ENCODE data around the gene TBX10.
"Not testable (repeated sequence)": the region's sequence is repeated elsewhere in the genome, so short reads cannot be mapped to it uniquely, and the experiment has no call there.

The TBX10 gene

DNA sequence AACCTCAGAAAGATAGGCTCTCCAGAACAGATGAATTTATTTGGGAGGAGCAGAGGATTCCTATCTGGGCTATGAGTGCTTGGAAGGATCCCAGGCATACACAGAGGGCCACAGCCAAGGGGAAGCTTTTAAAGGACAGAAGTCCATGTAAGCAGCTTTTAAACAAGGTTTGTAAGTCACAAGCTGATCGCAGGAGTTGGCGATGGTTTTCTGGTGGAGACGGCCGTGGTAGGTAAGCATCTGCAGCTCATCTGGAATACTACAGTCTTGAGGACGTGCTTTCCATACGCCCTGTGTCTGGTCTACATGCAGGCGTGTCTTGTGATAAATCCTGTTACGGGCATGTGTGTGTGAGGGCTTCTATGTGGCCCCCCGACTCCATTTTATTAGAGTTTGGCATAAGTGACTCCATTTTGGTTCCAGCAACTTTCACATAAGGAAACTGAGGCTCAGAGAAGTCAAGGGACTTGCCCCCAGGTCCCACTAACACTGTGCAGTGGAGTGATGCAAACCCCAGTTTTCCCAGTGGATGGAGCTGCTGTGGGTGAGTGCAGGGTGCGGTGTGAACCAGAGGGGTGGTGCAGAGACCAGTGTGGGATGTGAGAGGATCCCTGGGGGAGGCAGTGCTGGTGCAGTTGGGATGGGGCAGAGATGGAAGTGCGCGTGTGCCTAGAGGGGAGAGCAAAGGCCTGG lies 22.7 kb upstream of the TBX10 start:
- TF ChIP-seq, protein P1, sequence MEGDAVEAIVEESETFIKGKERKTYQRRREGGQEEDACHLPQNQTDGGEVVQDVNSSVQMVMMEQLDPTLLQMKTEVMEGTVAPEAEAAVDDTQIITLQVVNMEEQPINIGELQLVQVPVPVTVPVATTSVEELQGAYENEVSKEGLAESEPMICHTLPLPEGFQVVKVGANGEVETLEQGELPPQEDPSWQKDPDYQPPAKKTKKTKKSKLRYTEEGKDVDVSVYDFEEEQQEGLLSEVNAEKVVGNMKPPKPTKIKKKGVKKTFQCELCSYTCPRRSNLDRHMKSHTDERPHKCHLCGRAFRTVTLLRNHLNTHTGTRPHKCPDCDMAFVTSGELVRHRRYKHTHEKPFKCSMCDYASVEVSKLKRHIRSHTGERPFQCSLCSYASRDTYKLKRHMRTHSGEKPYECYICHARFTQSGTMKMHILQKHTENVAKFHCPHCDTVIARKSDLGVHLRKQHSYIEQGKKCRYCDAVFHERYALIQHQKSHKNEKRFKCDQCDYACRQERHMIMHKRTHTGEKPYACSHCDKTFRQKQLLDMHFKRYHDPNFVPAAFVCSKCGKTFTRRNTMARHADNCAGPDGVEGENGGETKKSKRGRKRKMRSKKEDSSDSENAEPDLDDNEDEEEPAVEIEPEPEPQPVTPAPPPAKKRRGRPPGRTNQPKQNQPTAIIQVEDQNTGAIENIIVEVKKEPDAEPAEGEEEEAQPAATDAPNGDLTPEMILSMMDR (IDR thresholded peaks at IDR 0.05), result no peak
- Histone ChIP-seq H3K4me1 (no peaks in the 10 kb centered on the region), H3K79me2 (no peaks in the 10 kb centered on the region)

GRCh38 chr11:67660752-67661151 lies 21.2 kb upstream of the TBX10 start:
- H3K9ac ChIP-seq; H3K27me3 ChIP-seq (ENCODE audit: control insufficient read depth, insufficient read depth, low read length); H3K4me1 ChIP-seq: not testable (repeated sequence)

More for the DNA sequence above, 22.7 kb upstream of the TBX10 start:
- no peaks in the 10 kb centered on the region for H3K36me3 ChIP-seq (ENCODE audit: control insufficient read depth, insufficient read depth, low read length)
- H3K4me2 ChIP-seq (ENCODE audit: low read length), result no peak overlapping the region
- H3K27me3 ChIP-seq (ENCODE audit: control insufficient read depth, insufficient read depth, low read length), result no peaks in the 10 kb centered on the region
- no peak overlapping the region for H3K4me3 ChIP-seq (ENCODE audit: low read depth, low read length)
- no peaks in the 10 kb centered on the region for H3K9me3 ChIP-seq (ENCODE audit: control insufficient read depth, low read length)
- H3K27ac ChIP-seq, result no peak overlapping the region
- H2AFZ ChIP-seq, result no peak overlapping the region
- H3K9ac ChIP-seq, result no peak overlapping the region

DNA sequence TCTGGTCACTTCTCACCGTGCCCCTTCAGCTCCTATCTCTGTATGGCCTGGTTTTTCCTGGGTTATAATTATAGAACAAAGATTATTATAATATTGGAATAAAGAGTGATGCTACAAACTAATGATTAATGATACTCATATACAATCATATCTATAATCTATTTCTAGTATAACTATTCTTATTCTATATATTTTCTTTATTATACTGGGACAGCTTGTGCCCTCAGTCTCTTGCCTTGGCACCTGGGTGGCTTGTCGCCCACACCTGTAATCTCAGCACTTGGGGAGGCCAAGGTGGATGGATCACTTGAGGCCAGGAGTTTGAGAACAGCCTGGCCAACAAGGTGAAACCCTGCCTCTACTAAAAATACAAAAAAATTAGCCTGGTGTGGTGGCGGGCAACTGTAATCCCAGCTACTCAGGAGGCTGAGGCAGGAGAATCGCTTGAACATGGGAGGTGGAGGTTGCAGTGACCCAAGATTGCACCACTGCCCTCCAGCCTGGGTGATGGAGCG lies 20.1 kb upstream of the TBX10 start:
- H3K36me3 ChIP-seq (ENCODE audit: control insufficient read depth, insufficient read depth, low read length); H3K27me3 ChIP-seq (ENCODE audit: control insufficient read depth, insufficient read depth, low read length); H2AFZ ChIP-seq; H3K9me3 ChIP-seq (ENCODE audit: control insufficient read depth, low read length); H3K4me3 ChIP-seq (ENCODE audit: low read depth, low read length); H3K9ac ChIP-seq; H3K79me2 ChIP-seq; H3K4me1 ChIP-seq; H3K4me2 ChIP-seq (ENCODE audit: low read length); H3K27ac ChIP-seq: not testable (repeated sequence)

More at GRCh38 chr11:67660752-67661151, 21.2 kb upstream of the TBX10 start:
- not testable (repeated sequence) for H3K36me3 ChIP-seq (ENCODE audit: control insufficient read depth, insufficient read depth, low read length); H3K9me3 ChIP-seq (ENCODE audit: control insufficient read depth, low read length); H3K4me3 ChIP-seq (ENCODE audit: low read depth, low read length); H3K79me2 ChIP-seq; H3K4me2 ChIP-seq (ENCODE audit: low read length); H2AFZ ChIP-seq; H3K27ac ChIP-seq

DNA sequence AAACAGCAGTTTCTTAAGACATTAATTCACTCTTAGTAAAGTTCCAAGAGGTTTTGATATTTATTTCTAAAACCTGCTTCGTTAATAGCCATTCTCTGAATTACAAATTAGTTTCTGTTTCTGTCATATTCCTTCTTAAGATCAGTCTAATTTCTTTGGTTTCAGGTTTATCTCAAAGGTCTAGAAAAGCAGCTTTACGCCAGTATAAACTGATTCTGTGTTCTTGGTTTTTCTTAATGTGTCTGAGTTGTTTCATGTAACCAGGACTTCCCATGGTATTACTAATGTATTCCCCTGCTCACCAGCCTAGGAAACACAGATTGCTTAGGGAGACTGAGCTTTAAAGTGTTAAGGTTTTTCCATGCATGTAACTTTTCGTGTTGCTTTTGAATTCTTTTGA lies 17.7 kb upstream of the TBX10 start:
- no peak overlapping the region for H2AFZ ChIP-seq
- H3K27me3 ChIP-seq (ENCODE audit: control insufficient read depth, insufficient read depth, low read length), result no peaks in the 10 kb centered on the region
- H3K9me3 ChIP-seq (ENCODE audit: control insufficient read depth, low read length), result no peaks in the 10 kb centered on the region
- H3K27ac ChIP-seq, result no peak overlapping the region
- H3K4me3 ChIP-seq (ENCODE audit: low read depth, low read length), result no peak overlapping the region
- H3K79me2 ChIP-seq, result no peaks in the 10 kb centered on the region
- H3K4me2 ChIP-seq (ENCODE audit: low read length), result no peak overlapping the region
- no peaks in the 10 kb centered on the region for H3K4me1 ChIP-seq
- TF ChIP-seq, protein P1 (IDR thresholded peaks at IDR 0.05), result no peak
- H3K36me3 ChIP-seq (ENCODE audit: control insufficient read depth, insufficient read depth, low read length), result no peaks in the 10 kb centered on the region
- no peak overlapping the region for H3K9ac ChIP-seq

DNA sequence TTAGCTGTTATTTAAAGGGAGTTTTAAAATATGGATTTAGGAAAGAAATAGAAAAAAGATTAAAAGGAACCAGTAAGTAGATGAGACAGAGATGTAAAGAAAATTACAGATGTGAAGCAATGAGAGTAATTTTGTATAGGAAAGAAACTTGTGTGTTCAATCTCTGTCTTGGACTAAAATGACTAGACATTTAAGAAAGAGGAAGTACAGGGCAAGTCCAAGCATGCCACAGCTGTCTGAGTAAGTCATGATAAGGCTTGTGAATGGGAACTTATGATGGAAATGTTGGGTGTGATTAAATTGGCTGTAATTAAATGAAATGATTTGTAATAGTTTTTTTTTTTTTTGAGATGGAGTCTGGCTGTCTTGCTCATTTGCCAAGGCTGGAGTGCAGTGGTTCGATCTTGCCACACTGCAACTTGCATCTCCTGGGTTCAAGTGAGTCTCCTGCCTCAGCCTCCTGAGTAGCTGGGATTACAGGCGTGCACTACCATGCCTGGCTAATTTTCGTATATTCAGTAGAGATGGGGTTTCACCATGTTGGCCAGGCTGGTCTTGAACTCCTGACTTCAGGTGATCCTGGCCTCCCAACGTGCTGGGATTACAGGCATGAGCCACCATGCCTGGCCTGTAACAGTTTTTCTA lies 16.8 kb upstream of the TBX10 start:
- Histone ChIP-seq H3K4me2 (ENCODE audit: low read length) (no peak overlapping the region), H3K27ac (no peak overlapping the region), H3K9me3 (ENCODE audit: control insufficient read depth, low read length) (no peaks in the 10 kb centered on the region), H3K4me3 (ENCODE audit: low read depth, low read length) (no peak overlapping the region), H3K36me3 (ENCODE audit: control insufficient read depth, insufficient read depth, low read length) (no peaks in the 10 kb centered on the region), H3K4me1 (no peaks in the 10 kb centered on the region), H3K9ac (no peak overlapping the region), H3K79me2 (no peaks in the 10 kb centered on the region), H2AFZ (no peak overlapping the region), H3K27me3 (ENCODE audit: control insufficient read depth, insufficient read depth, low read length) (no peaks in the 10 kb centered on the region)
- TF ChIP-seq, protein P1 (IDR thresholded peaks at IDR 0.05), result no peak

All from parathyroid adenoma (tissue), 2 donors.